MM.1S (cell line): Measurements from ENCODE around the gene FOXC1.

Experiments used
- CTCF ChIP-seq: fragments of 300-600 bp; sonication (generic); IDR thresholded peaks from 2 replicates; pipeline ENCODE4 v1.5.1; 2016; ENCODE audit warnings: antibody characterized with exemption, low read length, mixed read lengths
- EZH2 ChIP-seq: fragments of 300-600 bp; sonication (generic); optimal IDR thresholded peaks from 2 replicates; pipeline ENCODE3; 2017; ENCODE audit warnings: low read depth, mild to moderate bottlenecking, antibody characterized with exemption, low read length, mixed read lengths

GRCh38 chr6:1644516-1645060, 34.9 kb downstream of the FOXC1 start:
- no peak for TF ChIP-seq CTCF
- no peak for TF ChIP-seq EZH2
